ENCODE data around the gene AKAP6.

- TF ChIP-seq CTCF (IDR thresholded peaks at IDR 0.05; ENCODE audit: insufficient read depth, low read depth, low read length) (no peak), EZH2 (IDR thresholded peaks at IDR 0.05; ENCODE audit: insufficient read depth, low read length) (no peak)
Observed at GRCh38 chr14:32375663-32376062, 46.6 kb downstream of the AKAP6 start.
